A549 treated with dexamethasone at 1 μM for 4 hours (cell line): ENCODE results near the gene G6PC2. TPM values are rescaled to one million over a fixed set of nuclear protein-coding genes. Genes with fewer than 3 reads are reported as not detected.

Source experiments
- total RNA-seq: library from RNA; stranded (reverse); fragments of 200-300 nt; extraction: Qiagen RNA extraction; gene quantifications from 5 replicates; pipeline ENCODE4 v1.2.3, GENCODE V29; 2022

Gene G6PC2
- total RNA-seq = not detected in 5 replicates

GRCh38 chr2:168901003-168901402 is at the start of gene G6PC2:
G6PC2 (plus strand) TSS chr2:168901291; CDS start chr2:168901332, 41 bp downstream.

GRCh38 chr2:168890006-168890782 is 10.9 kb upstream of the G6PC2 start, which contains the start of gene SPC25:
SPC25 (minus strand) TSS chr2:168890430; CDS start chr2:168889519, 911 bp downstream.

Other genes with a start within 250 kb of the G6PC2 start
- gene NOSTRIN, start 98.7 kb upstream of the G6PC2 start, total RNA-seq = 1.7 to 2.9 TPM (median 2.1 TPM) in 5 replicates
- gene SPC25, start 10.9 kb upstream of the G6PC2 start, total RNA-seq = 16.6 to 19.7 TPM (median 18.6 TPM) in 5 replicates
- 0.02 to 0.08 TPM (median 0.06 TPM) in 5 replicates for gene ABCB11, start 130.0 kb downstream of the G6PC2 start, total RNA-seq
- 3.4 to 4.6 TPM (median 3.9 TPM) in 5 replicates for gene DHRS9, start 168.3 kb downstream of the G6PC2 start, total RNA-seq